ENCODE data around the gene USP32.
"Not testable (repeated sequence)": the region's sequence is repeated elsewhere in the genome, so short reads cannot be mapped to it uniquely, and the experiment has no call there.

The USP32 gene

GRCh38 chr17:60369727-60370126 is 22.2 kb downstream of the USP32 start:
- no peak for DNase-seq

DNA sequence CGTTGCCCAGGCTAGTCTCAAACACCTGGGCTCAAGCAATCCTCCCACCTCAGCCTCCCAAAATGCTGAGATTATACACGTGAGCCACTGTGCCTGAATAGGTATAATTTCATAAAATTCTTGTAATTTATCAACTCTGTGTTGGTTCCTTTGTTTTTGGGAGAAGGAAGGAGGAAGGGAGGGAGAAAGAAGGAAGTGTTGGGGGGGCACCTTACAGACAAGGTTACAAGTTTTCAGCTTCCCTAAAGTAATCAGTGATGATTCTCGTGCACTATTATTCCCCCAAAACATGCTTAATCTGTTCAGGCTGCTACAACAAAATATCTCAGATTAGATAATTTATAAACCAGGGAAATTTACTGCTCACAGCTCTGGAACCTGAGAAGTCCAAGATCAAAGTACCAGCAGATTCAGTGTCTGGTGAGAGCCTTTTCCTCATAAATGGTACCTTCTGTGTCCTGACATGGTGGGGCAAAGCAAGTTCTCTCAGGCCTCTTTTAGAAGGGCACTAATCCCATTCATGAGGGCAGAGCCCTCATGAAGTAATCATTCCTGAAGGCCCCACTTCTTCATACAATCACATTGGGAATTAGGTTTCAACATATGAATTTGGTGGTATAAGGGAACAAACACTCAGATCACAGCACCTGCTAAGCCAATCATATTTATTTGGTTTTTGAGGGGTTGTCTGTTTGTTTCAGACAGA is 28.1 kb downstream of the USP32 start:
- DNase-seq, result no peak

GRCh38 chr17:60362329-60362728 is 29.6 kb downstream of the USP32 start:
- no peak for DNase-seq

DNA sequence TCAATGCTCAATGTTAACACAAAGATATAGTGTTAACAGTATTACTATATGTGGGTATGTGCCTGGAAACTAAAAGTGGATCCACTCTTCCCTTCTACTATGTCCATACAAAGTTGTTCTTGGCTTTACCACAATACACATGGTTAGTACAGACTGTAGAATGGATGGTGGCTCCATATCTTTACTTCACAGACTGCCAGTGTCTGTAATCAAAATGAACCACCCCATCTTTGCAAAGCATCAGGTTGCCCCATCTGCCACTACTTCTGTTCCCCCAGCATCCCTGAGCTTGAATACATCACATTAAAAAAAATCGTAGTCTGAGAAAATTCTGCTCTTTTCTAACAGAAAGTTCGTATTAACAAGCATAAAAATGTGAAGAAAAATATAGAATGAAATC is 30.0 kb downstream of the USP32 start:
- DNase-seq, result no peak

GRCh38 chr17:60359415-60359814 is 32.5 kb downstream of the USP32 start:
- no peak for DNase-seq

DNA sequence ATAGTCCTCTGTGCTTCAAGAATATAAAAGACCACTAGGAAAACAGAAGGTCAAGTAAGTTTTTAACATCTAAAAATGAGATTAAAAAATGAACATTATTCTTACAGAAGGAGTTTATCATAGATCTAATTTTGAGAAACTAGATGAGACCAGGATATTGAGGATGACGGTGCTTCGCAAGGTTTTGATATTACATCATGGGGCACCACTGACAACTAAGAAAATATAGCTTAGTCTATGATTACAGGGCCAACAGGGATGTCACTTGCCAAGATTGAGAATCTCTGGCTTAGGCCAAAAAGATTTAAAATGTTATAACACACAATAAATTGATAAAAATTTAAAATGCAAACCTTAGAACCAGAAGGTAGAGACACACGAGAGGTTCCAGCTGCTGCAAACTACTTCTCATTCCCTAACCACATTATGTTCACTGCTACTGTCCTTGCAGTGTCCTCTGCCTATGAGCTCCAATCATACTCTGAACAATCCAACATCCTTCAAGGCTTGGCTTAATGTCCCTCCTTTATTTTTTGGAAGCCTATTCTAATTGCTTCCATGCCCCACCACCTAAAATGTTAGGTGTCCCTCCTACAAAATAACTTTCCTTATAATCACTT is 33.2 kb downstream of the USP32 start:
- no peak for DNase-seq

- DNase-seq, result no peak
Observed at GRCh38 chr17:60356940-60357339, 35.0 kb downstream of the USP32 start.

- DNase-seq, result no peak
Observed at GRCh38 chr17:60355663-60356594, 36.0 kb downstream of the USP32 start.

DNA sequence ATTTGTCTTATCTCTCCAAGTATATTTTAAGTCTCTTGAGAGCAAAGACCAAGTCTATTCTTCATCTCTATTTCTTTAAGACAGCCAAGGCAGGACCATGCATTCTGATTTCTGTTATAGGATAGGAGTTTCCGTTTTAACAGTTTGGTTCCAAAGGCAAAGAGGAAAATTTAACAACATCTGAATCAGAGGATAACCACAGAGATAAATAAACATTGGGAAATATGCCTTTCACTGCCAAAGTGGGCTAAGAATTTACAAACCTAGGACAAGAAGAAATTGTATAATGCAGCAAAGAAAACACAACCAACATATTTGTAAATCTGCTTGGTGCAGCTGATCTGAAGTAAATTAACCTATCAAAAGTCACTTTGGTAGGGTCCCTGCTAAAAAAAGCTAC is 37.7 kb downstream of the USP32 start:
- no peak for DNase-seq

DNA sequence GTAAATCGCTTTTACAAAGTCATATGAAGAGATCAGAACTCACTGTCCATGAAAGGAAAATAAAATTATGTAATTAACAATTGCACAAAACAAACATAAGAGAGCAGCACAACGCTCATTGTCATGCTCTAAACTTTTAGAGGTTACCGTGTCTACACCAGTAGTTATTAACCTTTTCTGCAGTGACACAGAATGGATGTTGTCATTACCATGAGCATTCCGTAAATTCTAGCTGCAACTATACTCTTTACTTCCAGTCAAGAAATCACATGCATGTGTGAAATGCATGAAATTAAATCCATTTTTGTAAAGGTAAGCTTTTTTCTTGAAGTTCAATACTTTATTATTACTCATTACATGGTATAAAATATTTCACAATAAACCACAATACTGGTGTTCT is 38.2 kb downstream of the USP32 start:
- no peak for DNase-seq

GRCh38 chr17:60352569-60352968 is 39.4 kb downstream of the USP32 start:
- DNase-seq, result no peak

DNA sequence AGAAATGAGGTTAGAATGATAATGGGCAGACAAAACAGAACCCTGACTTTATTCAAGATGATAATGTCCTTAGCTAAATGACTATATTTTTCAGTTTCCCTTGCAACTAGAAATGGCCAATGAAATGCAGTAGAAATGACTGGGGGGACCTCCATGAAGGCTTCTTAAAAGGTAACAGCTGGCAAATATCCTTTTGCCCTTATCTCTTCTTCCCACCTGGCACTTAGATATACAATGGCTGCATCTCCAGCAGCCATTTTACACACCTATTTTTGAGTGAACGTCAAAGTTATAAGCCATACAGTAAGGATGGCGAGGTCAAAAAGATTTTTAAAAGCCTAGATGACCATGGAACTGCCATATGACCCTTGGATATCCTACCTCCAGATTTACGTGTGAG is 39.9 kb downstream of the USP32 start:
- DNase-seq, result no peak

DNA sequence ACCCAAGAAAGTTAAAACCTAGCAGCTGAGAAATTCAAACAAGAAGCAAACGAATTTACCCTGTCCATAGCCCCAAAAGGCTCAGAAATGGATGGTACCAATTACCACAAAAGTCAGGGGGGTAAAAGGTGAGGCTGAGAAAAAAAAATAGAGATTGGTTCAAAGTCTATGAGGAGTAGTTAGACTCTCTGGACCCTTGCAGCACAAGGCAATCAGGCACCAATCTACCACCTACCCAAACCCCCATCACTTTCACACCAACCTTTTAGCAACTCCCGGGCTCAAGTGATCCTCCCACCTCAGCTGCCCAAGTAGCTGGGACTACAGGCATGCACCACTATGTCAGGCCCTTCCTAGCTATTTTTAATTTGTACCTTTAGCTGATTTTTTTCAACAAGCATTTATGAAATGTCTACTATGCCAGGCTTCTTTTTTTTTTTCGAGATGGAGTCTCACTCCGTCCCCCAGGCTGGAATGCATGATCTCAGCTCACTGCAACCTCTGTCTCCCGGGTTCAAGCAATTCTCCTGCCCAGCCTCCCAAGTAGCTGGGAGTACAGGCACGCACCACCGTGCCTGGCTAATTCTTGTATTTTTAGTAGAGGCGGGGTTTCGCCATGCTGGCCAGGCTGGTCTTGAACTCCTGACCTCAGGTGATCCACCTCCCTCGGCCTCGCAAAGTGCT is 40.8 kb downstream of the USP32 start:
- no peak for DNase-seq

- DNase-seq, result no peak
Observed at GRCh38 chr17:60348616-60349015, 43.3 kb downstream of the USP32 start.

- DNase-seq, result no peak
Observed at GRCh38 chr17:60345233-60345632, 46.7 kb downstream of the USP32 start.

DNA sequence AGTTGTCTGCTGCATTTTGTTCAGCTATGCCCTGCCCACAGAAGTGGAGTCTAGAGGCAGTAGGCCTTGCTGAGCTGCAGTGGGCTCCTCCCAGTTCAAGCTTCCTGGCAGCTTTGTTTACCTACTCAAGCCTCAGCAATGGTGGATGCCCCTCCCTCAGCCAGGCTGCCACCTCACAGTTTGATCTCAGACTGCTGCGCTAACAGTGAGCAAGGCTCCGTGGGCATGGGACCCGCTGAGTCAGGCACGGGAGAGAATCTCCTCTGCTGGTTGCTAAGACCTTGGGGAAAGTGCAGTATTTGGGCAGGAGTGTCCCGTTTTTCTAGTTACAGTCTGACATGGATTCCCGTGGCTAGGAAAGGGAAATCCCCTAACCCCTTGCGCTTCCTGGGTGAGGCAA is 49.4 kb downstream of the USP32 start:
- DNase-seq, result peak in 1 of 2 experiments; percentile 3

- DNase-seq, result no peak
Observed at GRCh38 chr17:60335289-60335688, 56.6 kb downstream of the USP32 start.

- no peak for DNase-seq
Observed at GRCh38 chr17:60333628-60334031, 58.3 kb downstream of the USP32 start.

GRCh38 chr17:60333072-60333471 is 58.9 kb downstream of the USP32 start:
- not testable (repeated sequence) for DNase-seq

- no peak for DNase-seq
Observed at GRCh38 chr17:60332574-60332973, 59.4 kb downstream of the USP32 start.

DNA sequence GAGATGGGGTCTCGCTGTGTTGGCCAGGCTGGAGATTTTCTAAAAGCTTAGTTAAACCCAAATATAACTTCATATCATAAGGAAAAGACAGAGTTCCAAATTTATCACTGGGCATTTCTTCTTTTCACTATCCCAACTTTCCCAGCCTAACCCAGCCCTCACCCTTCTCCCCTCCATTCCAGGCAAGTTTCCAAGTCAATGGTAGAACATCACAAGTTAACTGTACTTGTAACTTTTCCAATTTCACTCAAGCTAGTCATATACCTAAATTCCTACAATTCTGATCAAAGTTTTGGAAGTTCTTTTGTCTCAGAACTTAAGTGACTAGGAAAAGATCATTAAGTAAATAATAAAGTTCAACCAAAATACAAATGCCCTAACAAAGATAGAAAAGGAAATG is 61.2 kb downstream of the USP32 start:
- no peak for DNase-seq

GRCh38 chr17:60328679-60329078 is 63.3 kb downstream of the USP32 start:
- no peak for DNase-seq

GRCh38 chr17:60327901-60328273 is 64.0 kb downstream of the USP32 start:
- DNase-seq, result no peak
